Measurements from ENCODE around the gene HPCA. TPM values are rescaled to one million over a fixed set of nuclear protein-coding genes. Genes with fewer than 3 reads are reported as not detected.
A peak's percentile ranks its signal among the peaks of the same experiment; 100 is the strongest.

Gene HPCA
- total and polyA plus RNA-seq, 2 of the 13 experiments (the other 11 are each of a cell fraction or from before 2014, with no cell fraction given) = not detected

GRCh38 chr1:32876341-32877210 lies 9.7 kb upstream of the HPCA start:
- no peak overlapping the region for H2AFZ ChIP-seq (ENCODE audit: low read length)
- no peaks in the 10 kb centered on the region for H3K36me3 ChIP-seq (replicated peaks in 1 of 2; ENCODE audit: control insufficient read depth in 1 of 2, insufficient read depth in 2 of 2, low read length in 2 of 2)
- peak overlapping the region in 1 of 3 experiments; percentile 3; a peak in 1 of 6 replicates for H3K4me3 ChIP-seq (replicated peaks in 1 of 3; ENCODE audit: insufficient read depth in 1 of 3, low read depth in 2 of 3, low read length in 3 of 3)
- 100% methylated on average over 2 of the region's 16 CpGs for WGBS (ENCODE audit: low lambda C conversion rate)
- peak; percentile 24 for DNase-seq (ENCODE audit: low spot score)
- no peak for FAIRE-seq
- intact Hi-C loops (cut with micrococcal nuclease; ENCODE audit: unreplicated experiment) = loop anchor here (1.0 to 10.0 kb wide), 2 partner anchors 162 to 210 kb away; no protein-coding TSS in a partner anchor
- H3K27ac ChIP-seq (ENCODE audit: extremely low read length, insufficient read depth, low read length) = no peak overlapping the region
- H3K9me3 ChIP-seq (ENCODE audit: low read length) = no peaks in the 10 kb centered on the region
- H3K27me3 ChIP-seq (ENCODE audit: control insufficient read depth in 1 of 2, insufficient read depth in 2 of 2, low read length in 2 of 2) = peaks cover 1 to 25% of the 10 kb centered on the region in 2 experiments; a peak in 3 of 5 replicates
- no peaks in the 10 kb centered on the region for H4K20me1 ChIP-seq (ENCODE audit: insufficient read depth, low read length)
- in situ Hi-C loops (cut with HindIII; ENCODE audit: extremely low pct_ligation_motif_present, low pct_unique_long_range_greater_than_20kb) = loop anchor here (10.0 kb wide), 1 partner anchor 52 kb away; no protein-coding TSS in a partner anchor
- ATAC-seq = peak; percentile 75
- no peaks in the 10 kb centered on the region for H3K79me2 ChIP-seq (ENCODE audit: insufficient read depth, low read length)
- POLR2A ChIA-PET = no interaction called here
- H3K9ac ChIP-seq (ENCODE audit: insufficient read depth, low read depth, low read length) = no peak overlapping the region
- BruUV-seq (replicated peaks) = no TSS peak
- H3K4me1 ChIP-seq (ENCODE audit: insufficient read depth, low read length) = peaks cover 18% of the 10 kb centered on the region
- peak overlapping the region; percentile 45; the same call in 1 of the 2 replicates for H3K4me2 ChIP-seq (ENCODE audit: low read depth, low read length)
- CTCF ChIA-PET (ENCODE audit: low intra/inter-chr PET ratio, low total read pairs) = interaction anchor here (1.7 kb wide), 1 partner anchor 210 kb away, joined by 9 read pairs; no protein-coding TSS in a partner anchor
- TF ChIP-seq RBM39 (IDR thresholded peaks at IDR 0.05; ENCODE audit: low read depth, low read length, poor library complexity, severe bottlenecking) (no peak), MBD4 (IDR thresholded peaks at IDR 0.05; ENCODE audit: borderline replicate concordance, low read length) (no peak), HIVEP1 (CRISPR knock-in tag; IDR thresholded peaks at IDR 0.05) (0 out of 2 replicates have a peak, but pooled peaks have one; percentile 20), SMC3 (IDR thresholded peaks at IDR 0.05; ENCODE audit: low read length) (peak; percentile 21; the same call in 1 of the 2 replicates), ZNF264 (CRISPR knock-in tag; IDR thresholded peaks at IDR 0.05) (no peak), EP300 (IDR thresholded peaks at IDR 0.05; ENCODE audit: low read depth in 2 of 2, low read length in 2 of 2) (no peak), EP300 (CRISPR knock-in tag; IDR thresholded peaks at IDR 0.05; ENCODE audit: borderline replicate concordance) (no peak), JARID2 (CRISPR knock-in tag; IDR thresholded peaks at IDR 0.05; ENCODE audit: insufficient replicate concordance) (no peak), ZNF350 (CRISPR knock-in tag; IDR thresholded peaks at IDR 0.05; ENCODE audit: borderline replicate concordance, low read depth) (0 out of 2 replicates have a peak, but pooled peaks have one; percentile 22), ZNF687 (CRISPR knock-in tag; IDR thresholded peaks at IDR 0.05) (peak; percentile 44; the same call in 1 of the 2 replicates), SP4 (CRISPR knock-in tag; IDR thresholded peaks at IDR 0.05) (no peak), CENPX (CRISPR knock-in tag; IDR thresholded peaks at IDR 0.05) (no peak), SP140L (CRISPR knock-in tag; IDR thresholded peaks at IDR 0.05; ENCODE audit: borderline replicate concordance) (no peak), ZNF326 (CRISPR knock-in tag; IDR thresholded peaks at IDR 0.05; ENCODE audit: borderline replicate concordance) (no peak), SMAD3 (CRISPR knock-in tag; IDR thresholded peaks at IDR 0.05) (0 out of 2 replicates have a peak, but pooled peaks have one; percentile 25), SOX13 (IDR thresholded peaks at IDR 0.05) (no peak), SOX13 (CRISPR knock-in tag; conservative IDR thresholded peaks at IDR 0.05 in 1 of 2, IDR thresholded peaks at IDR 0.05 in 1 of 2) (no peak), ZNF598 (CRISPR knock-in tag; IDR thresholded peaks at IDR 0.05; ENCODE audit: borderline replicate concordance) (no peak), ZNF619 (CRISPR knock-in tag; IDR thresholded peaks at IDR 0.05) (0 out of 2 replicates have a peak, but pooled peaks have one; percentile 46)
